MM.1S (cell line): ENCODE data around the gene ANKRD44.

Experiments
- EZH2 ChIP-seq: fragments of 300-600 bp; sonication (generic); optimal IDR thresholded peaks from 2 replicates; pipeline ENCODE3; 2017; ENCODE audit warnings: low read depth, mild to moderate bottlenecking, antibody characterized with exemption, low read length, mixed read lengths
- TF ChIP-seq, protein P1 (sequence below): fragments of 300-600 bp; sonication (generic); IDR thresholded peaks from 2 replicates; pipeline ENCODE4 v1.5.1; 2016; ENCODE audit warnings: antibody characterized with exemption, low read length, mixed read lengths

GRCh38 chr2:197268786-197269584 lies 41.6 kb downstream of the ANKRD44 start:
- no peak for TF ChIP-seq EZH2
- TF ChIP-seq, protein P1, sequence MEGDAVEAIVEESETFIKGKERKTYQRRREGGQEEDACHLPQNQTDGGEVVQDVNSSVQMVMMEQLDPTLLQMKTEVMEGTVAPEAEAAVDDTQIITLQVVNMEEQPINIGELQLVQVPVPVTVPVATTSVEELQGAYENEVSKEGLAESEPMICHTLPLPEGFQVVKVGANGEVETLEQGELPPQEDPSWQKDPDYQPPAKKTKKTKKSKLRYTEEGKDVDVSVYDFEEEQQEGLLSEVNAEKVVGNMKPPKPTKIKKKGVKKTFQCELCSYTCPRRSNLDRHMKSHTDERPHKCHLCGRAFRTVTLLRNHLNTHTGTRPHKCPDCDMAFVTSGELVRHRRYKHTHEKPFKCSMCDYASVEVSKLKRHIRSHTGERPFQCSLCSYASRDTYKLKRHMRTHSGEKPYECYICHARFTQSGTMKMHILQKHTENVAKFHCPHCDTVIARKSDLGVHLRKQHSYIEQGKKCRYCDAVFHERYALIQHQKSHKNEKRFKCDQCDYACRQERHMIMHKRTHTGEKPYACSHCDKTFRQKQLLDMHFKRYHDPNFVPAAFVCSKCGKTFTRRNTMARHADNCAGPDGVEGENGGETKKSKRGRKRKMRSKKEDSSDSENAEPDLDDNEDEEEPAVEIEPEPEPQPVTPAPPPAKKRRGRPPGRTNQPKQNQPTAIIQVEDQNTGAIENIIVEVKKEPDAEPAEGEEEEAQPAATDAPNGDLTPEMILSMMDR: no peak
